Ureter (tissue), 1 donor: ENCODE measurements around the gene NXPH1. TPM values are rescaled to one million over a fixed set of nuclear protein-coding genes. Genes with fewer than 3 reads are reported as not detected.

Experiments used
- DNase-seq: peaks from one replicate; pipeline ENCODE4 v3.0.0-alpha.2; 2020; ENCODE audit warnings: low spot score
- total RNA-seq: library from RNA; stranded (reverse); gene quantifications from one replicate; pipeline ENCODE4 v1.2.4, GENCODE V29; 2023
- donor health status: DM: yes; HTN: yes; CAD: no.

The NXPH1 gene
- total RNA-seq = not detected

- no peak for DNase-seq
Measured at GRCh38 chr7:8433477-8434289, at the start of gene NXPH1. NXPH1 (plus strand) TSS chr7:8433609.

- no peak for DNase-seq
Measured at GRCh38 chr7:8384901-8385300, 48.5 kb upstream of the NXPH1 start.

GRCh38 chr7:8386926-8387550, 46.4 kb upstream of the NXPH1 start:
- no peak for DNase-seq

GRCh38 chr7:8387551-8388256, 45.7 kb upstream of the NXPH1 start:
- DNase-seq = no peak

- no peak for DNase-seq
Measured at GRCh38 chr7:8388257-8388625, 45.2 kb upstream of the NXPH1 start.

- no peak for DNase-seq
Measured at GRCh38 chr7:8389593-8390261, 43.7 kb upstream of the NXPH1 start.

GRCh38 chr7:8390262-8390626, 43.2 kb upstream of the NXPH1 start:
- DNase-seq = no peak

GRCh38 chr7:8391353-8392062, 41.9 kb upstream of the NXPH1 start:
- DNase-seq = no peak

- no peak for DNase-seq
Measured at GRCh38 chr7:8396294-8396693, 37.1 kb upstream of the NXPH1 start.

GRCh38 chr7:8408871-8409270, 24.5 kb upstream of the NXPH1 start:
- no peak for DNase-seq

- DNase-seq = no peak
Measured at GRCh38 chr7:8411103-8411502, 22.3 kb upstream of the NXPH1 start.

GRCh38 chr7:8413600-8413999, 19.8 kb upstream of the NXPH1 start:
- no peak for DNase-seq

GRCh38 chr7:8418629-8419245, 14.7 kb upstream of the NXPH1 start:
- DNase-seq = no peak

GRCh38 chr7:8422177-8422576, 11.2 kb upstream of the NXPH1 start:
- no peak for DNase-seq

- no peak for DNase-seq
Measured at GRCh38 chr7:8423057-8423456, 10.4 kb upstream of the NXPH1 start.

GRCh38 chr7:8425223-8425622, 8.2 kb upstream of the NXPH1 start:
- no peak for DNase-seq

GRCh38 chr7:8430643-8431042, 2.8 kb upstream of the NXPH1 start:
- DNase-seq = no peak

GRCh38 chr7:8434290-8435002, 1.0 kb downstream of the NXPH1 start:
- no peak for DNase-seq

GRCh38 chr7:8435095-8435494, 1.7 kb downstream of the NXPH1 start:
- no peak for DNase-seq
